GM18858 (cell line): ENCODE data around the gene NFIL3.

ENCODE experiments used
- ATAC-seq: cut with Tn5 transposase; IDR thresholded peaks from one replicate; pipeline ENCODE4 v1.9.1; 2021; ENCODE audit not compliant: unreplicated experiment

The NFIL3 gene

GRCh38 chr9:91422758-91423711 is 597 bp downstream of the NFIL3 start:
- peak; percentile 37 for ATAC-seq

- ATAC-seq = no peak
Measured at GRCh38 chr9:91421971-91422757, 1.5 kb downstream of the NFIL3 start.

GRCh38 chr9:91421128-91421765 is 2.4 kb downstream of the NFIL3 start:
- no peak for ATAC-seq

- no peak for ATAC-seq
Measured at GRCh38 chr9:91420501-91421127, 3.0 kb downstream of the NFIL3 start.

- ATAC-seq = no peak
Measured at GRCh38 chr9:91419222-91420191, 4.1 kb downstream of the NFIL3 start.

GRCh38 chr9:91418215-91418610 is 5.4 kb downstream of the NFIL3 start:
- no peak for ATAC-seq

- ATAC-seq = no peak
Measured at GRCh38 chr9:91417602-91418214, 5.9 kb downstream of the NFIL3 start.

GRCh38 chr9:91416096-91416712 is 7.4 kb downstream of the NFIL3 start:
- no peak for ATAC-seq

GRCh38 chr9:91415290-91415689 is 8.3 kb downstream of the NFIL3 start:
- ATAC-seq = peak; percentile 98

GRCh38 chr9:91412941-91413340 is 10.7 kb downstream of the NFIL3 start:
- no peak for ATAC-seq

- ATAC-seq = no peak
Measured at GRCh38 chr9:91411096-91411771, 12.4 kb downstream of the NFIL3 start.

- ATAC-seq = no peak
Measured at GRCh38 chr9:91410161-91410560, 13.5 kb downstream of the NFIL3 start.

GRCh38 chr9:91408475-91408874 is 15.2 kb downstream of the NFIL3 start:
- no peak for ATAC-seq

GRCh38 chr9:91407580-91408318 is 15.9 kb downstream of the NFIL3 start:
- ATAC-seq = no peak

- ATAC-seq = no peak
Measured at GRCh38 chr9:91405343-91406077, 18.1 kb downstream of the NFIL3 start.

- ATAC-seq = no peak
Measured at GRCh38 chr9:91403665-91404543, 19.7 kb downstream of the NFIL3 start.
